ENCODE results near the gene AMH. TPM values are rescaled to one million over a fixed set of nuclear protein-coding genes. Genes with fewer than 3 reads are reported as not detected.

Gene AMH
- polyA plus RNA-seq, 1 of the 3 experiments (the other 2 are of a cell fraction): 18.1 TPM

DNA sequence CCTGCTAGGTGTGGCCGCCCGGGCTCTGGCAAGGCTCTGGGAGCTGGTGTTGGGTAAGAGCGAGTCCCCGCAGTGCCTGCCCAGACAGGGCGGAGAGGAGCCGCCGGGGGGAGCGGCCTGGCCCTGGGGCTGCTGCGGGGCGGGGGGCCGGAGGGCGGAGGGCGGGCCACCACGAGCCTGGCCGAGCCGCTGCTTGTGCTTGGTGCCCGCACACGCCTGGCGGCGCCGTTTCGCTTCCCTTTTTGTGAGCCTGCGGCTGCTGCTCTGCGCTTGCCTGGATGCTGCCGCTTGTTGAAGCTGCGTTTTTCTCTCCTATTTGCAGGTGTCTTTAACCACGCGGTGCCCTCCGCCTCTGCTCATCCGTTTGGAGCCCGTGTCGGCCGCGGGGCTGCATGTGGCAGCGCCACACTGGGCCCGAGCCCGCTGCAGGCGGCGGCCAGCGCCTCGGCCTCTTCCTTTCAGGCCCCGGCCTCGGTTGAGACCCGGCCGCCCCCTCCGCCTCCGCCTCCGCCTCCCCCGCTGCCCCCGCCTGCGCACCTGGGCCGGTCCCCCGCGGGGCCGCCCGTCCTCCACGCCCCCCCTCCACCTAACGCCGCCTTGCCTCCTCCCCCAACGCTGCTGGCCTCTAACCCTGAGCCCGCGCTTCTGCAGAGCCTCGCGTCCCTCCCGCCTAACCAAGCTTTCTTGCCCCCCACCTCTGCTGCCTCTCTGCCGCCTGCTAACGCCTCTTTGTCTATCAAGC, 21.5 kb upstream of the AMH start:
- Histone ChIP-seq H3K4me1 (ENCODE audit: control insufficient read depth in 1 of 2, insufficient read depth in 2 of 2, low read depth in 1 of 2, low read length in 1 of 2) (peaks cover 0 to 14% of the 10 kb centered on the region in 2 experiments; a peak in 1 of 4 replicates), H3K9ac (no peak overlapping the region), H3K4me3 (ENCODE audit: low read depth in 2 of 2, low read length in 1 of 2) (no peak overlapping the region), H3K27me3 (ENCODE audit: insufficient read depth) (no peaks in the 10 kb centered on the region), H4K20me1 (ENCODE audit: insufficient read depth) (0 out of 2 replicates have a peak, but pooled peaks cover 4% of the 10 kb centered on the region), H3K36me3 (replicated peaks in 1 of 2; ENCODE audit: control insufficient read depth in 1 of 2, insufficient read depth in 2 of 2, low read length in 1 of 2) (peaks cover 8 to 58% of the 10 kb centered on the region in 2 experiments), H3K79me2 (ENCODE audit: insufficient read depth) (peaks cover 9% of the 10 kb centered on the region; the same call in 1 of the 2 replicates), H2AFZ (ENCODE audit: low read depth) (no peak overlapping the region), H3K9me3 (no peaks in the 10 kb centered on the region), H3K9me2 (no peaks in the 10 kb centered on the region), H3F3A (replicated peaks; ENCODE audit: insufficient read depth) (peaks cover 21% of the 10 kb centered on the region), H3K4me2 (no peak overlapping the region), H3K27ac (ENCODE audit: low read depth in 2 of 2, low read length in 1 of 2) (no peak overlapping the region)
- 95% methylated on average over 52 of the region's 67 CpGs for WGBS (ENCODE audit: low lambda C conversion rate)
- TF ChIP-seq, protein P1, sequence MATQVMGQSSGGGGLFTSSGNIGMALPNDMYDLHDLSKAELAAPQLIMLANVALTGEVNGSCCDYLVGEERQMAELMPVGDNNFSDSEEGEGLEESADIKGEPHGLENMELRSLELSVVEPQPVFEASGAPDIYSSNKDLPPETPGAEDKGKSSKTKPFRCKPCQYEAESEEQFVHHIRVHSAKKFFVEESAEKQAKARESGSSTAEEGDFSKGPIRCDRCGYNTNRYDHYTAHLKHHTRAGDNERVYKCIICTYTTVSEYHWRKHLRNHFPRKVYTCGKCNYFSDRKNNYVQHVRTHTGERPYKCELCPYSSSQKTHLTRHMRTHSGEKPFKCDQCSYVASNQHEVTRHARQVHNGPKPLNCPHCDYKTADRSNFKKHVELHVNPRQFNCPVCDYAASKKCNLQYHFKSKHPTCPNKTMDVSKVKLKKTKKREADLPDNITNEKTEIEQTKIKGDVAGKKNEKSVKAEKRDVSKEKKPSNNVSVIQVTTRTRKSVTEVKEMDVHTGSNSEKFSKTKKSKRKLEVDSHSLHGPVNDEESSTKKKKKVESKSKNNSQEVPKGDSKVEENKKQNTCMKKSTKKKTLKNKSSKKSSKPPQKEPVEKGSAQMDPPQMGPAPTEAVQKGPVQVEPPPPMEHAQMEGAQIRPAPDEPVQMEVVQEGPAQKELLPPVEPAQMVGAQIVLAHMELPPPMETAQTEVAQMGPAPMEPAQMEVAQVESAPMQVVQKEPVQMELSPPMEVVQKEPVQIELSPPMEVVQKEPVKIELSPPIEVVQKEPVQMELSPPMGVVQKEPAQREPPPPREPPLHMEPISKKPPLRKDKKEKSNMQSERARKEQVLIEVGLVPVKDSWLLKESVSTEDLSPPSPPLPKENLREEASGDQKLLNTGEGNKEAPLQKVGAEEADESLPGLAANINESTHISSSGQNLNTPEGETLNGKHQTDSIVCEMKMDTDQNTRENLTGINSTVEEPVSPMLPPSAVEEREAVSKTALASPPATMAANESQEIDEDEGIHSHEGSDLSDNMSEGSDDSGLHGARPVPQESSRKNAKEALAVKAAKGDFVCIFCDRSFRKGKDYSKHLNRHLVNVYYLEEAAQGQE (IDR thresholded peaks at IDR 0.05; ENCODE audit: low read depth, low read length): no peak
- no peak for TF ChIP-seq NRF1 (IDR thresholded peaks at IDR 0.05; ENCODE audit: low read depth, low read length)
- TF ChIP-seq JUND (IDR thresholded peaks at IDR 0.05): no peak
- no peak for TF ChIP-seq RAD21 (IDR thresholded peaks at IDR 0.05; ENCODE audit: low read length)
- TF ChIP-seq, protein P2, sequence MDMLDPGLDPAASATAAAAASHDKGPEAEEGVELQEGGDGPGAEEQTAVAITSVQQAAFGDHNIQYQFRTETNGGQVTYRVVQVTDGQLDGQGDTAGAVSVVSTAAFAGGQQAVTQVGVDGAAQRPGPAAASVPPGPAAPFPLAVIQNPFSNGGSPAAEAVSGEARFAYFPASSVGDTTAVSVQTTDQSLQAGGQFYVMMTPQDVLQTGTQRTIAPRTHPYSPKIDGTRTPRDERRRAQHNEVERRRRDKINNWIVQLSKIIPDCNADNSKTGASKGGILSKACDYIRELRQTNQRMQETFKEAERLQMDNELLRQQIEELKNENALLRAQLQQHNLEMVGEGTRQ (IDR thresholded peaks at IDR 0.05; ENCODE audit: borderline replicate concordance, low read depth, low read length): no peak
- TF ChIP-seq FOSL2 (IDR thresholded peaks at IDR 0.05; ENCODE audit: borderline replicate concordance, low read depth): no peak
- TF ChIP-seq ELF1 (IDR thresholded peaks at IDR 0.05): no peak
- TF ChIP-seq FOXM1 (IDR thresholded peaks at IDR 0.05; ENCODE audit: low read depth): no peak
- TF ChIP-seq, protein P3, sequence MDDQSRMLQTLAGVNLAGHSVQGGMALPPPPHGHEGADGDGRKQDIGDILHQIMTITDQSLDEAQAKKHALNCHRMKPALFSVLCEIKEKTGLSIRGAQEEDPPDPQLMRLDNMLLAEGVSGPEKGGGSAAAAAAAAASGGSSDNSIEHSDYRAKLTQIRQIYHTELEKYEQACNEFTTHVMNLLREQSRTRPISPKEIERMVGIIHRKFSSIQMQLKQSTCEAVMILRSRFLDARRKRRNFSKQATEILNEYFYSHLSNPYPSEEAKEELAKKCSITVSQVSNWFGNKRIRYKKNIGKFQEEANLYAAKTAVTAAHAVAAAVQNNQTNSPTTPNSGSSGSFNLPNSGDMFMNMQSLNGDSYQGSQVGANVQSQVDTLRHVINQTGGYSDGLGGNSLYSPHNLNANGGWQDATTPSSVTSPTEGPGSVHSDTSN (IDR thresholded peaks at IDR 0.05): no peak
- no peak for TF ChIP-seq NFIC (IDR thresholded peaks at IDR 0.05; ENCODE audit: borderline replicate concordance)
- TF ChIP-seq, protein P4, sequence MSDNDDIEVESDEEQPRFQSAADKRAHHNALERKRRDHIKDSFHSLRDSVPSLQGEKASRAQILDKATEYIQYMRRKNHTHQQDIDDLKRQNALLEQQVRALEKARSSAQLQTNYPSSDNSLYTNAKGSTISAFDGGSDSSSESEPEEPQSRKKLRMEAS (IDR thresholded peaks at IDR 0.05; ENCODE audit: low read depth): no peak
- TF ChIP-seq TEAD4 (IDR thresholded peaks at IDR 0.05; ENCODE audit: borderline replicate concordance, insufficient read depth): no peak
- TF ChIP-seq TCF12 (IDR thresholded peaks at IDR 0.05): no peak
- no peak for TF ChIP-seq EP300 (IDR thresholded peaks at IDR 0.05; ENCODE audit: borderline replicate concordance in 1 of 2, low read depth in 1 of 2, low read length in 1 of 2)
- TF ChIP-seq RFX5 (IDR thresholded peaks at IDR 0.05; ENCODE audit: low read length): no peak
- no peak for TF ChIP-seq GATA2 (CRISPR knock-in tag; IDR thresholded peaks at IDR 0.05)
- TF ChIP-seq CHD2 (IDR thresholded peaks at IDR 0.05; ENCODE audit: low read length, partially characterized antibody): no peak
- DNase-seq: no peak
- CTCF ChIA-PET: interaction anchor here (1.2 to 2.3 kb wide), 4 partner anchors 10 to 88 kb away, joined by 3 to 6 read pairs (median 5); no protein-coding TSS in a partner anchor
- POLR2A ChIA-PET: no interaction called here
